ENCODE results near the gene USP11.
A peak's percentile ranks its signal among the peaks of the same experiment; 100 is the strongest.

Gene USP11

GRCh38 chrX:47190445-47191269, 42.2 kb upstream of the USP11 start (continued):
- TF ChIP-seq ZSCAN18 (tag by site-specific recombination; IDR thresholded peaks at IDR 0.05) = no peak
- no peak for TF ChIP-seq ZNF324 (tag by site-specific recombination; IDR thresholded peaks at IDR 0.05)
- no peak for TF ChIP-seq ZNF155 (tag by site-specific recombination; IDR thresholded peaks at IDR 0.05)
- TF ChIP-seq ZNF558 (tag by site-specific recombination; IDR thresholded peaks at IDR 0.05) = no peak
- TF ChIP-seq ZNF391 (tag by site-specific recombination; IDR thresholded peaks at IDR 0.05; ENCODE audit: borderline replicate concordance, low read depth) = peak; percentile 69; the same call in 1 of the 2 replicates
- TF ChIP-seq ZNF366 (tag by site-specific recombination; conservative IDR thresholded peaks at IDR 0.05) = no peak
- no peak for TF ChIP-seq REST (tag by site-specific recombination; IDR thresholded peaks at IDR 0.05)
- no peak for TF ChIP-seq ZNF555 (tag by site-specific recombination; conservative IDR thresholded peaks at IDR 0.05)
- no peak for TF ChIP-seq ZNF133 (tag by site-specific recombination; IDR thresholded peaks at IDR 0.05)
- peak; percentile 71 for TF ChIP-seq ZNF600 (tag by site-specific recombination; IDR thresholded peaks at IDR 0.05)
- TF ChIP-seq BCL6B (tag by site-specific recombination; IDR thresholded peaks at IDR 0.05) = no peak
- 0 out of 2 replicates have a peak, but pooled peaks have one; percentile 36 for TF ChIP-seq YY1 (tag by site-specific recombination; IDR thresholded peaks at IDR 0.05)
- no peak for TF ChIP-seq ZNF175 (tag by site-specific recombination; IDR thresholded peaks at IDR 0.05)
- no peak for TF ChIP-seq ZNF132 (tag by site-specific recombination; IDR thresholded peaks at IDR 0.05; ENCODE audit: borderline replicate concordance)
- TF ChIP-seq GFI1B (tag by site-specific recombination; IDR thresholded peaks at IDR 0.05) = no peak
- TF ChIP-seq ZNF513 (tag by site-specific recombination; IDR thresholded peaks at IDR 0.05) = no peak
- no peak for TF ChIP-seq CTCF (tag by site-specific recombination; IDR thresholded peaks at IDR 0.05)
- no peak for TF ChIP-seq ZNF645 (tag by site-specific recombination; IDR thresholded peaks at IDR 0.05)
- TF ChIP-seq ZNF664 (tag by site-specific recombination; IDR thresholded peaks at IDR 0.05) = no peak
- no peak for TF ChIP-seq ZNF292 (tag by site-specific recombination; IDR thresholded peaks at IDR 0.05; ENCODE audit: borderline replicate concordance, low read depth)
- TF ChIP-seq KLF1 (tag by site-specific recombination; IDR thresholded peaks at IDR 0.05) = no peak
- peak; percentile 74 for TF ChIP-seq ZNF335 (tag by site-specific recombination; conservative IDR thresholded peaks at IDR 0.05)
- TF ChIP-seq ZNF26 (tag by site-specific recombination; IDR thresholded peaks at IDR 0.05) = no peak
- no peak for TF ChIP-seq ZNF747 (tag by site-specific recombination; IDR thresholded peaks at IDR 0.05)
- no peak for TF ChIP-seq INSM2 (tag by site-specific recombination; IDR thresholded peaks at IDR 0.05)
